Mesenchymal stem cell (in vitro differentiated cells and primary cell): ENCODE results near the gene AEN.

ENCODE experiments used
- DNase-seq: peaks from one replicate; pipeline ENCODE4 v3.0.0-alpha.2; 2013
- H2AFZ ChIP-seq: one replicate; pipeline ENCODE4 v1.6.1; 2013; ENCODE audit warnings: low read depth, mild to moderate bottlenecking, control low read depth, inconsistent platforms, low read length, moderate library complexity
- H2AK5ac ChIP-seq: 2 replicates; pipeline ENCODE4 v1.6.1; 2013; ENCODE audit warnings: low read length, moderate library complexity, mild to moderate bottlenecking, inconsistent platforms; ENCODE audit not compliant: severe bottlenecking
- H2BK120ac ChIP-seq: one replicate; pipeline ENCODE4 v1.6.1; 2013; ENCODE audit warnings: low read depth, mild to moderate bottlenecking, inconsistent platforms, low read length, moderate library complexity
- H2BK12ac ChIP-seq, 2 experiments: one replicate each; pipeline ENCODE4 v1.6.1; 2013; ENCODE audit warnings: inconsistent platforms in 2 of 2, low read length in 2 of 2, mild to moderate bottlenecking in 2 of 2, moderate library complexity in 2 of 2, control low read depth in 1 of 2
- H2BK15ac ChIP-seq: one replicate; pipeline ENCODE4 v1.6.1; 2013; ENCODE audit warnings: mild to moderate bottlenecking, low read depth, inconsistent platforms; ENCODE audit not compliant: poor library complexity, severe bottlenecking
- H2BK5ac ChIP-seq: 2 replicates; pipeline ENCODE4 v1.6.1; 2013; ENCODE audit warnings: low read depth, mild to moderate bottlenecking, low read length, control low read depth, inconsistent platforms; ENCODE audit not compliant: poor library complexity, severe bottlenecking
- H3K14ac ChIP-seq, 2 experiments: one replicate each; pipeline ENCODE4 v1.6.1; 2013; ENCODE audit warnings: inconsistent platforms in 2 of 2, low read length in 2 of 2, control low read depth in 1 of 2, mild to moderate bottlenecking in 1 of 2, moderate library complexity in 1 of 2
- H3K18ac ChIP-seq, 2 experiments: one replicate each; pipeline ENCODE4 v1.6.1; 2013; ENCODE audit warnings: inconsistent platforms in 2 of 2, low read length in 2 of 2, control low read depth in 1 of 2, low read depth in 1 of 2, mild to moderate bottlenecking in 1 of 2
- H3K23ac ChIP-seq, 2 experiments: one replicate each; pipeline ENCODE4 v1.6.1; 2013; ENCODE audit warnings: inconsistent platforms in 2 of 2, low read length in 2 of 2, mild to moderate bottlenecking in 2 of 2, moderate library complexity in 2 of 2, control low read depth in 1 of 2
- H3K27ac ChIP-seq: 2 replicates; pipeline ENCODE4 v1.5.1; 2013; ENCODE audit warnings: mild to moderate bottlenecking, moderate library complexity, low read length, control low read depth, inconsistent platforms; ENCODE audit not compliant: poor library complexity, severe bottlenecking
- H3K27me3 ChIP-seq, 2 experiments: 2 replicates each; pipeline versions ENCODE4 v1.6.1 to v1.7.0; 2013; ENCODE audit warnings: low read length in 2 of 2, mild to moderate bottlenecking in 2 of 2, moderate library complexity in 2 of 2, control low read depth in 1 of 2, inconsistent platforms in 1 of 2; ENCODE audit not compliant: control insufficient read depth in 1 of 2, insufficient read depth in 1 of 2
- H3K36me3 ChIP-seq, 2 experiments: 2 replicates each; pipeline versions ENCODE4 v1.6.1 to v1.7.0; 2013; ENCODE audit warnings: low read length in 2 of 2, control low read depth in 1 of 2, inconsistent platforms in 1 of 2, low read depth in 1 of 2, mild to moderate bottlenecking in 1 of 2; ENCODE audit not compliant: insufficient read depth in 2 of 2, control insufficient read depth in 1 of 2
- H3K4ac ChIP-seq, 2 experiments: one replicate each; pipeline ENCODE4 v1.6.1; 2013; ENCODE audit warnings: inconsistent platforms in 2 of 2, low read length in 2 of 2, mild to moderate bottlenecking in 2 of 2, moderate library complexity in 2 of 2, control low read depth in 1 of 2, low read depth in 1 of 2
- H3K4me1 ChIP-seq: 2 replicates; pipeline ENCODE4 v1.6.1; 2013; ENCODE audit warnings: low read depth, low read length, control low read depth; ENCODE audit not compliant: control insufficient read depth, insufficient read depth
- H3K4me2 ChIP-seq: 2 replicates; pipeline ENCODE4 v1.6.1; 2013; ENCODE audit warnings: low read length, mild to moderate bottlenecking, inconsistent platforms; ENCODE audit not compliant: poor library complexity, severe bottlenecking
- H3K4me3 ChIP-seq, 2 experiments: 2 replicates each; pipeline versions ENCODE4 v1.5.1 to v1.7.0; 2013; ENCODE audit warnings: low read length in 2 of 2, mild to moderate bottlenecking in 2 of 2, control low read depth in 1 of 2, low read depth in 1 of 2; ENCODE audit not compliant: insufficient read depth in 1 of 2
- H3K79me1 ChIP-seq: replicated peaks from 2 replicates; pipeline ENCODE4 v1.6.1; 2013; ENCODE audit warnings: mild to moderate bottlenecking, control low read depth, low read length, inconsistent platforms; ENCODE audit not compliant: poor library complexity, severe bottlenecking
- H3K9ac ChIP-seq: 2 replicates; pipeline ENCODE4 v1.7.0; 2013; ENCODE audit warnings: mild to moderate bottlenecking, low read length, moderate library complexity
- H3K9me3 ChIP-seq: 2 replicates; pipeline ENCODE4 v1.7.0; 2013; ENCODE audit warnings: mild to moderate bottlenecking, low read length; ENCODE audit not compliant: control insufficient read depth
- H4K8ac ChIP-seq: one replicate; pipeline ENCODE4 v1.6.1; 2013; ENCODE audit warnings: inconsistent platforms, mild to moderate bottlenecking, low read length, moderate library complexity
- H4K91ac ChIP-seq: one replicate; pipeline ENCODE4 v1.6.1; 2013; ENCODE audit warnings: mild to moderate bottlenecking, low read length, inconsistent platforms
- WGBS: methylation state at CpG from one replicate; pipeline ENCODE4 v1.1.7; 2013; ENCODE audit warnings: mixed read lengths; 5-methylcytosine and 5-hydroxymethylcytosine counted together

AEN gene

GRCh38 chr15:88661761-88662556 is 40.8 kb downstream of the AEN start:
- H3K79me1 ChIP-seq, result no peaks in the 10 kb centered on the region
- 97% methylated on average over 3 of the region's 4 CpGs for WGBS
- H2BK120ac ChIP-seq, result no peak overlapping the region

GRCh38 chr15:88663141-88663621 is 42.0 kb downstream of the AEN start:
- Histone ChIP-seq H4K91ac (no peak overlapping the region), H2BK15ac (no peak overlapping the region), H3K14ac (no peak overlapping the region), H3K27me3 (peaks cover 10 to 16% of the 10 kb centered on the region in 2 experiments), H3K4me2 (no peak overlapping the region), H2BK5ac (no peak overlapping the region), H3K79me1 (no peaks in the 10 kb centered on the region), H2BK12ac (no peak overlapping the region), H2AK5ac (no peak overlapping the region), H3K23ac (no peak overlapping the region), H3K9me3 (no peaks in the 10 kb centered on the region), H3K18ac (no peak overlapping the region), H3K4me3 (no peak overlapping the region), H3K9ac (no peak overlapping the region), H3K36me3 (no peaks in the 10 kb centered on the region), H3K4ac (no peak overlapping the region), H2AFZ (no peak overlapping the region), H4K8ac (no peak overlapping the region), H3K4me1 (no peaks in the 10 kb centered on the region), H3K27ac (no peak overlapping the region), H2BK120ac (no peak overlapping the region)
- 88% methylated on average over 5 of the region's 6 CpGs for WGBS
- no peak for DNase-seq

More at GRCh38 chr15:88661761-88662556, 40.8 kb downstream of the AEN start:
- H2BK12ac ChIP-seq, result no peak overlapping the region
- no peak overlapping the region for H3K23ac ChIP-seq
- H3K4me1 ChIP-seq, result no peaks in the 10 kb centered on the region
- no peak overlapping the region for H3K14ac ChIP-seq
- H3K9me3 ChIP-seq, result no peaks in the 10 kb centered on the region
- H2AK5ac ChIP-seq, result no peak overlapping the region
- H3K4ac ChIP-seq, result no peak overlapping the region
- no peak for DNase-seq
- H3K18ac ChIP-seq, result no peak overlapping the region
- no peak overlapping the region for H2BK5ac ChIP-seq
- no peak overlapping the region for H2AFZ ChIP-seq
- no peak overlapping the region for H3K4me2 ChIP-seq
- no peak overlapping the region for H4K8ac ChIP-seq
- H3K27ac ChIP-seq, result no peak overlapping the region
- no peak overlapping the region for H4K91ac ChIP-seq
- peaks cover 7 to 23% of the 10 kb centered on the region in 2 experiments for H3K27me3 ChIP-seq
- H3K9ac ChIP-seq, result no peak overlapping the region
- no peak overlapping the region for H2BK15ac ChIP-seq
- no peak overlapping the region for H3K4me3 ChIP-seq
- no peaks in the 10 kb centered on the region for H3K36me3 ChIP-seq

DNA sequence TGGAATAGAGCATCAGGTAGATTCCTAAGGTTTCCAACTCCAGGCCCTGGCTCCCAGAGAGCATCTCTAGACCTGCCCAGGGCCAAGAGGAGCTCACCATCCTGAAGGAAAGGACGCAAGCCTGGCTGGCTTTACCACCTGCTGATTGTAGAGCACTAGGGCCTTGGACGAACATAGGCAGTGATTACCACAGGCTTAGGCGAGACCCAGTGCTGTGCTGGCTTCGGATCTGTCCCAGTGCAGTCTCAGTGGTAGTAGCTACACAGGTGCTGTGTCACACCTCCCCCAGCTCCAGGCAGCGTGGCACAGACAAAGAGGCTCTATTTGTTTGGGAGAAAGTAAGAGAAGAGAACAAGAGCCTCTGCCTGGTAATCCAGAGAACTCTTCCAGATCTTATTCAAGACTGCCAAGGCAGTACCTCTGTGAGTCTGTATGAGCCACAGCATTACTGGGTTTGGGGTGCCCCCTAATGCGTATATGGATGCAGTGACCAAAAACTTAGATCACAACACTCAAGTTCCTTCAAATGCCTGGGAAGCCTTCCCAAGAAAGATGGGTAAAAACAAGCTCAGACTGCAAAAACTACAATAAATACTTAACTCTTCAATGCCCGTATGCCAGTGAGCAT is 43.1 kb downstream of the AEN start:
- no peak overlapping the region for H2AK5ac ChIP-seq
- no peak overlapping the region for H3K23ac ChIP-seq
- no peaks in the 10 kb centered on the region for H3K9me3 ChIP-seq
- no peak overlapping the region for H3K27ac ChIP-seq
- no peaks in the 10 kb centered on the region for H3K79me1 ChIP-seq
- H3K14ac ChIP-seq, result peak overlapping the region in 1 of 2 experiments; percentile 1
- no peak overlapping the region for H2BK120ac ChIP-seq
- H3K27me3 ChIP-seq, result peaks cover 8 to 11% of the 10 kb centered on the region in 2 experiments
- no peak overlapping the region for H3K4me3 ChIP-seq
- H3K4ac ChIP-seq, result no peak overlapping the region
- H2BK5ac ChIP-seq, result no peak overlapping the region
- no peak overlapping the region for H2BK12ac ChIP-seq
- DNase-seq, result no peak
- no peak overlapping the region for H4K8ac ChIP-seq
- no peaks in the 10 kb centered on the region for H3K36me3 ChIP-seq
- WGBS, result 77% methylated on average over 7 of the region's 7 CpGs
- H4K91ac ChIP-seq, result no peak overlapping the region
- no peak overlapping the region for H2AFZ ChIP-seq
- H3K4me1 ChIP-seq, result no peaks in the 10 kb centered on the region
- no peak overlapping the region for H3K9ac ChIP-seq
- no peak overlapping the region for H3K18ac ChIP-seq
- H2BK15ac ChIP-seq, result no peak overlapping the region
- no peak overlapping the region for H3K4me2 ChIP-seq

GRCh38 chr15:88674661-88675060 is 53.5 kb downstream of the AEN start:
- H3K36me3 ChIP-seq, result no peaks in the 10 kb centered on the region
- H3K23ac ChIP-seq, result no peak overlapping the region
- no peak overlapping the region for H3K4me3 ChIP-seq

More at GRCh38 chr15:88674661-88675060, 53.5 kb downstream of the AEN start:
- Histone ChIP-seq H3K14ac (no peak overlapping the region), H3K4me2 (no peak overlapping the region), H2AK5ac (no peak overlapping the region), H3K9ac (no peak overlapping the region), H3K9me3 (no peaks in the 10 kb centered on the region), H3K27me3 (peaks cover 5 to 28% of the 10 kb centered on the region in 2 experiments), H2AFZ (no peak overlapping the region), H2BK120ac (no peak overlapping the region), H3K4me1 (no peaks in the 10 kb centered on the region), H3K4ac (no peak overlapping the region), H4K91ac (no peak overlapping the region), H2BK12ac (no peak overlapping the region), H3K79me1 (no peaks in the 10 kb centered on the region), H4K8ac (no peak overlapping the region), H3K27ac (no peak overlapping the region), H2BK5ac (no peak overlapping the region), H2BK15ac (no peak overlapping the region), H3K18ac (no peak overlapping the region)
- WGBS, result 76% methylated on average over 4 of the region's 4 CpGs
- DNase-seq, result no peak
